ENCODE data around the gene CLBA1.

Gene CLBA1

GRCh38 chr14:104972301-104973134, 13.1 kb upstream of the CLBA1 start:
- no peak for DNase-seq (ENCODE audit: extremely low spot score)
- POLR2A ChIA-PET, result interaction anchor here (0.8 to 1.5 kb wide), 3 partner anchors 13 to 63 kb away, joined by 3 to 4 read pairs (median 3); partner anchors contain the start of gene CLBA1
- CTCF ChIA-PET, result interaction anchor here (0.6 to 5.3 kb wide), 3 partner anchors 13 to 145 kb away, joined by 3 to 42 read pairs (median 3); partner anchors contain the start of gene CLBA1
- TF ChIP-seq FOXK2 (IDR thresholded peaks at IDR 0.05) (no peak), SUZ12 (IDR thresholded peaks at IDR 0.05) (no peak), ELF4 (IDR thresholded peaks at IDR 0.05) (no peak), L3MBTL2 (conservative IDR thresholded peaks at IDR 0.05) (no peak), BHLHE40 (IDR thresholded peaks at IDR 0.05; ENCODE audit: borderline replicate concordance) (no peak), ZNF384 (IDR thresholded peaks at IDR 0.05) (no peak)

DNA sequence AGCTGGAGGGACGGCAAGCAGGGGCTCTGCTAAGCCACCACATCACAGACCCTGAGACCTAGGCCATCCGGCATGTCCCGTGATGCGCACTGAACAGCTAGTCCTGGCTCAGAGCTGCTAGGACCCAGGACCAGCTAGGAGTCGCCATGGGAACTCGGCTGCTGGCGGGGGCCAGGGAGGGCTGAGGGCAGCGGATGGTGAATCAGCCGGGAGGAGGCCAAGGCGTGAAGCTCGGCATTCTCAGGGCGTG, 12.5 kb upstream of the CLBA1 start:
- ChIA-PET CTCF (interaction anchor here (0.6 to 5.3 kb wide), 5 partner anchors 12 to 379 kb away, joined by 3 to 42 read pairs (median 3); partner anchors contain the start of gene CLBA1), POLR2A (interaction anchor here (0.8 to 1.5 kb wide), 4 partner anchors 13 to 63 kb away, joined by 3 to 7 read pairs (median 4); partner anchors contain the start of genes CDCA4 and CLBA1)
- TF ChIP-seq FOXK2 (IDR thresholded peaks at IDR 0.05), result no peak
- TF ChIP-seq PKNOX1 (IDR thresholded peaks at IDR 0.05), result no peak
- TF ChIP-seq SUZ12 (IDR thresholded peaks at IDR 0.05), result no peak
- TF ChIP-seq TARDBP (IDR thresholded peaks at IDR 0.05), result no peak
- TF ChIP-seq NFRKB (IDR thresholded peaks at IDR 0.05), result no peak
- no peak for TF ChIP-seq FOXM1 (IDR thresholded peaks at IDR 0.05; ENCODE audit: borderline replicate concordance)
- TF ChIP-seq FOXA1 (IDR thresholded peaks at IDR 0.05), result no peak
- no peak for TF ChIP-seq SP1 (IDR thresholded peaks at IDR 0.05)
- no peak for TF ChIP-seq CTBP1 (IDR thresholded peaks at IDR 0.05; ENCODE audit: borderline replicate concordance)
- TF ChIP-seq HDGF (IDR thresholded peaks at IDR 0.05; ENCODE audit: borderline replicate concordance), result no peak
- no peak for TF ChIP-seq L3MBTL2 (conservative IDR thresholded peaks at IDR 0.05)
- no peak for TF ChIP-seq ELF4 (IDR thresholded peaks at IDR 0.05)
- no peak for TF ChIP-seq ZNF384 (IDR thresholded peaks at IDR 0.05)
- TF ChIP-seq ARNT (IDR thresholded peaks at IDR 0.05), result no peak
- TF ChIP-seq BHLHE40 (IDR thresholded peaks at IDR 0.05; ENCODE audit: borderline replicate concordance), result no peak
- TF ChIP-seq LEF1 (IDR thresholded peaks at IDR 0.05; ENCODE audit: borderline replicate concordance), result no peak
- no peak for DNase-seq (ENCODE audit: extremely low spot score)

GRCh38 chr14:104973385-104974145, 12.0 kb upstream of the CLBA1 start:
- TF ChIP-seq HDGF (IDR thresholded peaks at IDR 0.05; ENCODE audit: borderline replicate concordance), result no peak
- no peak for TF ChIP-seq LEF1 (IDR thresholded peaks at IDR 0.05; ENCODE audit: borderline replicate concordance)
- no peak for TF ChIP-seq BHLHE40 (IDR thresholded peaks at IDR 0.05; ENCODE audit: borderline replicate concordance)
- no peak for TF ChIP-seq PKNOX1 (IDR thresholded peaks at IDR 0.05)
- POLR2A ChIA-PET, result interaction anchor here (0.8 to 1.5 kb wide), 5 partner anchors 8 to 62 kb away, joined by 3 to 7 read pairs (median 4); partner anchors contain the start of genes CDCA4 and CLBA1
- CTCF ChIA-PET, result interaction anchor here (0.6 to 5.3 kb wide), 5 partner anchors 12 to 379 kb away, joined by 3 to 42 read pairs (median 3); partner anchors contain the start of gene CLBA1
- no peak for DNase-seq (ENCODE audit: extremely low spot score)

DNA sequence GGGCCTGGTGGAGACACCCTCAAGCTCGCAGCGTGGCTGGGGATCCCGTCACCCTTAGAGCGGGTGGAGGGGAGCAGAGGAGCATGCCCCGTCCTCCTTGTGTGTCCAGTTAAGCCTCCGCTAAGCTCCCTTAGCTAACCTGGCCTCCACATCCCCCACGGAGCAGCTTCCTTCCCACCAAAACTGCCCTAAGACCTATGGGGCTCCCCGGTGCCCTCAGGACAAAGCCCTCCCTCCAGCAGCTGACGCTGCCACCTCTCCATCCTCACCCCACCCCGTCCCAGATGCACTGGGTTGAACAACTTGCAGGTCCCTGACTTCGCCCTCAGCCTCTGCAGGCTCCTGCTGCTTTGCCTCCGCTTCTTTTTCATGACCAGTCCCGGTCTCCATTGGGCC, 11.4 kb upstream of the CLBA1 start:
- POLR2A ChIA-PET, result interaction anchor here (1.1 to 1.5 kb wide), 4 partner anchors 9 to 221 kb away, joined by 3 to 7 read pairs (median 4); partner anchors contain the start of genes CDCA4 and SIVA1

DNA sequence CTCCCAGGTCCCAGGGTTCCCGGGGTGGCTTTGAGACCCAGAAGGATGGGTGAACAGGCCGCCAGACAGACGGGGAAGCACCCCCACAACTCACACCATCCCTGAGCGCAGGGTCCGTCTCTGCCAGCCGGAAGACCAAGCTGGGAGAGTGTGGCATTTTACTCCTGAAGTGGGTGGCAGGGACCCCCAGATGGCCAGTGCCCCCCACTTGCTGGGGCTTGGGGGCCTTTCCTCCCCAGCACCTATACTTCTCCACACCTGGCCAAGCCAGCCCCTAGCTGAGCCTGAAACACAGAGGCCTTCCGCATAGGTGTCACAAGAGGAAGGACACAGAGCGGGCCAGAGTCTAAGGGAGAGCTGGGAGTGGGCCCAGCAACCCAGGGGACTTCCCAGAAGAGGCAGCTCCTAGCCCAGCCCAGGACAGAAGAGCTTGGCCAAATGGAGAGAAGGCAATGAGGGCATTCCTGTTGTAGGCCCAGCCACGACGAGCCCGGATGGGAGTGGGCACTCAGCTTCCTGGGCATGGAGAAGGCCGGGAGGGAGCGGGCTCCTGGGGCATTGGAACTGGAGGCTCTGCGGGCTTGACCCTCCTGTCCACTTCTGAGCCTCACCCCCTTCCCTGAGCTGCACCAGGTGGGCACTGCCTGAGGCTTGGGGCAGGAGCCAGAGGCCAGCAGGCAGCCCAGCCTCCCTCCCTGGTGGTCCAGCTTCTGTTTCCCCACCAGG, 10.8 kb upstream of the CLBA1 start:
- POLR2A ChIA-PET, result interaction anchor here (1.1 to 1.4 kb wide), 3 partner anchors 9 to 222 kb away, joined by 3 to 4 read pairs (median 3); partner anchors contain the start of gene SIVA1

More for the DNA sequence above, 11.4 kb upstream of the CLBA1 start:
- CTCF ChIA-PET, result interaction anchor here (1.0 to 5.3 kb wide), 4 partner anchors 70 to 116 kb away, joined by 3 to 42 read pairs (median 5); no protein-coding TSS in a partner anchor
- TF ChIP-seq ZNF384 (IDR thresholded peaks at IDR 0.05) (no peak), FOXA1 (IDR thresholded peaks at IDR 0.05) (no peak), FOXK2 (IDR thresholded peaks at IDR 0.05) (no peak), BHLHE40 (IDR thresholded peaks at IDR 0.05; ENCODE audit: borderline replicate concordance) (no peak), HDGF (IDR thresholded peaks at IDR 0.05; ENCODE audit: borderline replicate concordance) (no peak), NFRKB (IDR thresholded peaks at IDR 0.05) (no peak), LEF1 (IDR thresholded peaks at IDR 0.05; ENCODE audit: borderline replicate concordance) (no peak), L3MBTL2 (conservative IDR thresholded peaks at IDR 0.05) (no peak)
- no peak for DNase-seq (ENCODE audit: extremely low spot score)

More for the DNA sequence above, 10.8 kb upstream of the CLBA1 start:
- TF ChIP-seq BHLHE40 (IDR thresholded peaks at IDR 0.05; ENCODE audit: borderline replicate concordance) (no peak), HDGF (IDR thresholded peaks at IDR 0.05; ENCODE audit: borderline replicate concordance) (no peak), PKNOX1 (IDR thresholded peaks at IDR 0.05) (no peak), TARDBP (IDR thresholded peaks at IDR 0.05) (no peak), SP1 (IDR thresholded peaks at IDR 0.05) (no peak), ZNF384 (IDR thresholded peaks at IDR 0.05) (no peak), CTBP1 (IDR thresholded peaks at IDR 0.05; ENCODE audit: borderline replicate concordance) (no peak), LEF1 (IDR thresholded peaks at IDR 0.05; ENCODE audit: borderline replicate concordance) (no peak), FOXA1 (IDR thresholded peaks at IDR 0.05) (no peak), NFRKB (IDR thresholded peaks at IDR 0.05) (no peak), FOXM1 (IDR thresholded peaks at IDR 0.05; ENCODE audit: borderline replicate concordance) (no peak), ARNT (IDR thresholded peaks at IDR 0.05) (no peak), FOXK2 (IDR thresholded peaks at IDR 0.05) (no peak)
- no peak for DNase-seq (ENCODE audit: extremely low spot score)
- CTCF ChIA-PET, result interaction anchor here (0.8 to 5.3 kb wide), 10 partner anchors 8 to 111 kb away, joined by 3 to 42 read pairs (median 4); partner anchors contain the start of gene CLBA1
